Measurements from ENCODE around the gene SLC6A13.

- no peak for TF ChIP-seq EZH2phosphoT487 (IDR thresholded peaks at IDR 0.05; ENCODE audit: low read depth, severe bottlenecking, unreplicated experiment)
- TF ChIP-seq EZH2 (IDR thresholded peaks at IDR 0.05; ENCODE audit: borderline replicate concordance) = no peak
These were observed 37.6 kb downstream of the SLC6A13 start for GRCh38 chr12:225012-225411.
